ENCODE data around the gene PACS1.
"Not testable (repeated sequence)": the region's sequence is repeated elsewhere in the genome, so short reads cannot be mapped to it uniquely, and the experiment has no call there.

Gene PACS1

GRCh38 chr11:66075273-66075672 lies 5.2 kb downstream of the PACS1 start:
- no peaks in the 10 kb centered on the region for H3K27me3 ChIP-seq (ENCODE audit: control insufficient read depth, low read length)
- H3K36me3 ChIP-seq (ENCODE audit: control insufficient read depth, low read length): peaks cover 66% of the 10 kb centered on the region
- 0 out of 2 replicates have a peak, but pooled peaks cover 5% of the 10 kb centered on the region for H4K20me1 ChIP-seq (ENCODE audit: control insufficient read depth, insufficient read depth, low read depth, low read length)
- no peaks in the 10 kb centered on the region for H3K9me3 ChIP-seq (ENCODE audit: control insufficient read depth, insufficient read depth, low read length)
- H3F3A ChIP-seq (ENCODE audit: control insufficient read depth, insufficient read depth): peaks cover 21% of the 10 kb centered on the region
- H3K4me3 ChIP-seq (ENCODE audit: low read length): no peak overlapping the region
- TF ChIP-seq EZH2phosphoT487 (IDR thresholded peaks at IDR 0.05; ENCODE audit: borderline replicate concordance, low read length) (no peak), CTCF (IDR thresholded peaks at IDR 0.05; ENCODE audit: low read depth, low read length, poor library complexity, severe bottlenecking) (no peak)
- peaks cover 73% of the 10 kb centered on the region for H3K4me1 ChIP-seq (ENCODE audit: control insufficient read depth, low read length)
- H3K27ac ChIP-seq (ENCODE audit: low read depth, low read length): no peak overlapping the region
- H3K4me2 ChIP-seq (ENCODE audit: low read length): no peak overlapping the region
- no peaks in the 10 kb centered on the region for H3K9me2 ChIP-seq (replicated peaks; ENCODE audit: control insufficient read depth, low read length)
- H3K79me2 ChIP-seq (ENCODE audit: control insufficient read depth, low read length): peaks cover 99% of the 10 kb centered on the region

GRCh38 chr11:66076561-66076960 lies 6.5 kb downstream of the PACS1 start:
- no peak for TF ChIP-seq EZH2phosphoT487 (IDR thresholded peaks at IDR 0.05; ENCODE audit: borderline replicate concordance, low read length)
- TF ChIP-seq CTCF (IDR thresholded peaks at IDR 0.05; ENCODE audit: low read depth, low read length, poor library complexity, severe bottlenecking): no peak
- H3K4me3 ChIP-seq (ENCODE audit: low read length): no peak overlapping the region
- 0 out of 2 replicates have a peak, but pooled peaks cover 5% of the 10 kb centered on the region for H4K20me1 ChIP-seq (ENCODE audit: control insufficient read depth, insufficient read depth, low read depth, low read length)
- H3K27me3 ChIP-seq (ENCODE audit: control insufficient read depth, low read length): no peaks in the 10 kb centered on the region
- peaks cover 61% of the 10 kb centered on the region for H3K36me3 ChIP-seq (ENCODE audit: control insufficient read depth, low read length)
- H3K4me1 ChIP-seq (ENCODE audit: control insufficient read depth, low read length): peaks cover 81% of the 10 kb centered on the region
- peaks cover 99% of the 10 kb centered on the region for H3K79me2 ChIP-seq (ENCODE audit: control insufficient read depth, low read length)
- H3K9me2 ChIP-seq (replicated peaks; ENCODE audit: control insufficient read depth, low read length): no peaks in the 10 kb centered on the region
- no peaks in the 10 kb centered on the region for H3K9me3 ChIP-seq (ENCODE audit: control insufficient read depth, insufficient read depth, low read length)
- H3F3A ChIP-seq (ENCODE audit: control insufficient read depth, insufficient read depth): peaks cover 26% of the 10 kb centered on the region
- H3K4me2 ChIP-seq (ENCODE audit: low read length): no peak overlapping the region
- H3K27ac ChIP-seq (ENCODE audit: low read depth, low read length): no peak overlapping the region

GRCh38 chr11:66077927-66078326 lies 7.9 kb downstream of the PACS1 start:
- Histone ChIP-seq H3F3A (ENCODE audit: control insufficient read depth, insufficient read depth) (peaks cover 17% of the 10 kb centered on the region), H3K27me3 (ENCODE audit: control insufficient read depth, low read length) (no peaks in the 10 kb centered on the region), H3K4me1 (ENCODE audit: control insufficient read depth, low read length) (peaks cover 81% of the 10 kb centered on the region), H3K4me3 (ENCODE audit: low read length) (peak overlapping the region; percentile 23), H3K4me2 (ENCODE audit: low read length) (peak overlapping the region; percentile 47), H3K9me3 (ENCODE audit: control insufficient read depth, insufficient read depth, low read length) (no peaks in the 10 kb centered on the region), H3K79me2 (ENCODE audit: control insufficient read depth, low read length) (peaks cover 99% of the 10 kb centered on the region), H3K36me3 (ENCODE audit: control insufficient read depth, low read length) (peaks cover 57% of the 10 kb centered on the region), H3K9me2 (replicated peaks; ENCODE audit: control insufficient read depth, low read length) (no peaks in the 10 kb centered on the region), H4K20me1 (ENCODE audit: control insufficient read depth, insufficient read depth, low read depth, low read length) (no peaks in the 10 kb centered on the region), H3K27ac (ENCODE audit: low read depth, low read length) (peak overlapping the region; percentile 44)
- no peak for TF ChIP-seq EZH2phosphoT487 (IDR thresholded peaks at IDR 0.05; ENCODE audit: borderline replicate concordance, low read length)
- no peak for TF ChIP-seq CTCF (IDR thresholded peaks at IDR 0.05; ENCODE audit: low read depth, low read length, poor library complexity, severe bottlenecking)

GRCh38 chr11:66078949-66079348 lies 8.9 kb downstream of the PACS1 start:
- H4K20me1 ChIP-seq (ENCODE audit: control insufficient read depth, insufficient read depth, low read depth, low read length); H3K9me2 ChIP-seq (replicated peaks; ENCODE audit: control insufficient read depth, low read length); H3K9me3 ChIP-seq (ENCODE audit: control insufficient read depth, insufficient read depth, low read length); H3K27ac ChIP-seq (ENCODE audit: low read depth, low read length); H3K4me3 ChIP-seq (ENCODE audit: low read length); H3K27me3 ChIP-seq (ENCODE audit: control insufficient read depth, low read length): not testable (repeated sequence)
- Histone ChIP-seq H3K4me2 (ENCODE audit: low read length) (0 out of 2 replicates have a peak overlapping the region, but pooled peaks have one; percentile 8), H3K79me2 (ENCODE audit: control insufficient read depth, low read length) (peaks cover 99% of the 10 kb centered on the region), H3F3A (ENCODE audit: control insufficient read depth, insufficient read depth) (peaks cover 14% of the 10 kb centered on the region), H3K4me1 (ENCODE audit: control insufficient read depth, low read length) (peaks cover 81% of the 10 kb centered on the region), H3K36me3 (ENCODE audit: control insufficient read depth, low read length) (peaks cover 48% of the 10 kb centered on the region)
